Spleen (tissue), 7 donors: ENCODE measurements around the gene POU2F1.

ENCODE experiments used
- POLR2A ChIP-seq, 3 donors: fragments of 450-650 bp; IDR thresholded peaks; one replicate each; pipeline ENCODE4 v1.5.1; 2017; ENCODE audit warnings: antibody characterized with exemption in 3 of 3, mild to moderate bottlenecking in 1 of 3
- POLR2AphosphoS5 ChIP-seq, 3 donors: sonication (generic); formaldehyde crosslinking; IDR thresholded peaks; one replicate each; pipeline ENCODE4 v1.5.1; 2017; ENCODE audit warnings: antibody characterized with exemption in 3 of 3
- TF ChIP-seq, protein P1 (sequence below), 11 experiments: fragments of 200-600 bp in 7 of 11; fragments of 450-650 bp in 4 of 11; sonication (generic) in 4 of 11; IDR thresholded peaks in 8 of 11; conservative IDR thresholded peaks in 3 of 11; 1 replicate in 7 of 11; 2 replicates in 4 of 11; pipeline versions ENCODE4 v1.4.0 to v1.8.0; 2016 to 2021; ENCODE audit warnings: antibody characterized with exemption in 11 of 11, inconsistent platforms in 4 of 11, mild to moderate bottlenecking in 1 of 11
- donor health status: DM: no; HTN: no; CAD: no; lungs with moderate emphysema.
- donor health status: DM: no; HTN: no; CAD: no.
- donor health status: DM: no; HTN: no; CAD: no.

- no peak for TF ChIP-seq POLR2A (IDR thresholded peaks at IDR 0.05)
- TF ChIP-seq, protein P1, sequence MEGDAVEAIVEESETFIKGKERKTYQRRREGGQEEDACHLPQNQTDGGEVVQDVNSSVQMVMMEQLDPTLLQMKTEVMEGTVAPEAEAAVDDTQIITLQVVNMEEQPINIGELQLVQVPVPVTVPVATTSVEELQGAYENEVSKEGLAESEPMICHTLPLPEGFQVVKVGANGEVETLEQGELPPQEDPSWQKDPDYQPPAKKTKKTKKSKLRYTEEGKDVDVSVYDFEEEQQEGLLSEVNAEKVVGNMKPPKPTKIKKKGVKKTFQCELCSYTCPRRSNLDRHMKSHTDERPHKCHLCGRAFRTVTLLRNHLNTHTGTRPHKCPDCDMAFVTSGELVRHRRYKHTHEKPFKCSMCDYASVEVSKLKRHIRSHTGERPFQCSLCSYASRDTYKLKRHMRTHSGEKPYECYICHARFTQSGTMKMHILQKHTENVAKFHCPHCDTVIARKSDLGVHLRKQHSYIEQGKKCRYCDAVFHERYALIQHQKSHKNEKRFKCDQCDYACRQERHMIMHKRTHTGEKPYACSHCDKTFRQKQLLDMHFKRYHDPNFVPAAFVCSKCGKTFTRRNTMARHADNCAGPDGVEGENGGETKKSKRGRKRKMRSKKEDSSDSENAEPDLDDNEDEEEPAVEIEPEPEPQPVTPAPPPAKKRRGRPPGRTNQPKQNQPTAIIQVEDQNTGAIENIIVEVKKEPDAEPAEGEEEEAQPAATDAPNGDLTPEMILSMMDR (IDR thresholded peaks at IDR 0.05 in 8 of 11, conservative IDR thresholded peaks at IDR 0.05 in 3 of 11), result no peak
- no peak for TF ChIP-seq POLR2AphosphoS5 (IDR thresholded peaks at IDR 0.05)
Observed at GRCh38 chr1:167428395-167428794, 207.7 kb downstream of the POU2F1 start.
